Prostate gland (tissue), 2 donors: ENCODE results near the gene CARNS1. TPM values are rescaled to one million over a fixed set of nuclear protein-coding genes. Genes with fewer than 3 reads are reported as not detected.

Experiments used
- DNase-seq: peaks from one replicate; pipeline ENCODE4 v3.0.0-alpha.2; 2019; ENCODE audit warnings: low spot score
- H3K27ac ChIP-seq, 2 donors: fragments of 200-600 bp; sonication (generic); 2 replicates each; pipeline ENCODE4 v1.5.1; 2017 to 2019
- H3K27me3 ChIP-seq: fragments of 200-600 bp; sonication (generic); replicated peaks from 2 replicates; pipeline ENCODE4 v1.5.1; 2019; ENCODE audit not compliant: insufficient read depth
- H3K36me3 ChIP-seq, 2 donors: fragments of 200-600 bp; sonication (generic); 1 replicate in 1 of 2; 2 replicates in 1 of 2; pipeline versions ENCODE4 v1.5.1 to v1.8.1; 2017 to 2019
- H3K4me1 ChIP-seq: fragments of 200-600 bp; sonication (generic); replicated peaks from 2 replicates; pipeline ENCODE4 v1.5.1; 2019
- H3K4me3 ChIP-seq, 2 donors: fragments of 200-600 bp; sonication (generic); 2 replicates each; pipeline ENCODE4 v1.5.1; 2017 to 2019
- H3K9me3 ChIP-seq: fragments of 200-600 bp; sonication (generic); 2 replicates; pipeline ENCODE4 v1.5.1; 2017
- CTCF ChIP-seq, 4 experiments: fragments of 200-600 bp in 2 of 4; fragments of 450-650 bp in 2 of 4; sonication (generic) in 2 of 4; IDR thresholded peaks; 1 replicate in 3 of 4; 2 replicates in 1 of 4; pipeline ENCODE4 v1.5.1; 2016 to 2019; ENCODE audit warnings: antibody characterized with exemption in 4 of 4, mild to moderate bottlenecking in 2 of 4, moderate library complexity in 2 of 4
- POLR2A ChIP-seq: fragments of 450-650 bp; IDR thresholded peaks from one replicate; pipeline ENCODE4 v1.6.1; 2016; ENCODE audit warnings: antibody characterized with exemption, mild to moderate bottlenecking
- POLR2AphosphoS5 ChIP-seq: sonication (generic); formaldehyde crosslinking; IDR thresholded peaks from one replicate; pipeline ENCODE4 v1.6.1; 2017; ENCODE audit warnings: antibody characterized with exemption
- WGBS: methylation state at CpG from one replicate; pipeline ENCODE4 v1.1.5; 2018; 5-methylcytosine and 5-hydroxymethylcytosine counted together
- intact Hi-C: fragments of 100-400 bp; cut with DNase I; formaldehyde crosslinking; loops from one replicate; pipeline ENCODE4 v1.14.2; 2022
- total RNA-seq, 2 donors: library from RNA; depleted of rRNA; stranded (reverse); fragments of >200 nt; gene quantifications; one replicate each; pipeline ENCODE4 v1.1.0, GENCODE V29; 2016

CARNS1 gene
- total RNA-seq, 2 donors from 2014 or later = 0.91 to 1.0 TPM

GRCh38 chr11:67409781-67410368 is 5.6 kb upstream of the CARNS1 start:
- 28% methylated on average over 13 of the region's 13 CpGs for WGBS
- no peaks in the 10 kb centered on the region for H3K9me3 ChIP-seq
- no peak overlapping the region for H3K27ac ChIP-seq
- H3K4me1 ChIP-seq = no peaks in the 10 kb centered on the region
- DNase-seq = no peak
- intact Hi-C loops = no loop called here
- no peaks in the 10 kb centered on the region for H3K36me3 ChIP-seq
- H3K27me3 ChIP-seq = no peaks in the 10 kb centered on the region
- no peak for TF ChIP-seq POLR2A
- no peak overlapping the region for H3K4me3 ChIP-seq

DNA sequence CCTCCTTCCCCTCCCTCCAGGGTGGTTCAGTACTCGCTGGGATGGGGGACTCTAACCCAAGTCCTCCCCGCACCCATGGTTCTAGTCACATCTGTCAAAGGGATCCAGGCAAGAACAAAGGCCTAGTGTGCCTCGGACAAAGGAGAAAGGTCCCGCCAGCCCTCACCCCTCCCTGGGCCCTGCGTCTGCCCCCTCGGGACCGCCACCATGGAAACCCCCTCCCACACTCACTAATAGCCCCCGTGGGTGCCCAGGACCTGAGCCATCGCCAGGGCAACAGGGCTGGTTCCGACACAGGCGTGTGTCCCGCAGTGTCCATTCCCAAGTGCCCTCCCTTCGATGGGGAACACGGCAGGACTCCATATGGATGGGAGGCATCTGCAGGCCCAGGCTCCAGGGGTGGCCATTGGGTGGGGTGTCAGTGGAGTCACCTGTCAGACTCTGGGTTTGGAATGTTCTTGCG is 5.1 kb upstream of the CARNS1 start:
- Histone ChIP-seq H3K4me1 (no peaks in the 10 kb centered on the region), H3K27me3 (no peaks in the 10 kb centered on the region), H3K4me3 (no peak overlapping the region), H3K36me3 (no peaks in the 10 kb centered on the region), H3K27ac (no peak overlapping the region), H3K9me3 (no peaks in the 10 kb centered on the region)
- DNase-seq = no peak
- no peak for TF ChIP-seq CTCF (IDR thresholded peaks at IDR 0.05)
- no peak for TF ChIP-seq POLR2AphosphoS5
- no peak for TF ChIP-seq POLR2A
- intact Hi-C loops = no loop called here
- WGBS = 54% methylated on average over 15 of the region's 15 CpGs

GRCh38 chr11:67410984-67411784 is 4.3 kb upstream of the CARNS1 start:
- H3K9me3 ChIP-seq = no peaks in the 10 kb centered on the region
- no peaks in the 10 kb centered on the region for H3K4me1 ChIP-seq
- H3K36me3 ChIP-seq = no peaks in the 10 kb centered on the region
- TF ChIP-seq CTCF (IDR thresholded peaks at IDR 0.05) (no peak), POLR2AphosphoS5 (no peak), POLR2A (no peak)
- no peak overlapping the region for H3K27ac ChIP-seq
- H3K27me3 ChIP-seq = no peaks in the 10 kb centered on the region
- WGBS = 79% methylated on average over 17 of the region's 17 CpGs
- H3K4me3 ChIP-seq = no peak overlapping the region
- intact Hi-C loops = no loop called here
- no peak for DNase-seq

- no peaks in the 10 kb centered on the region for H3K36me3 ChIP-seq
- H3K9me3 ChIP-seq = no peaks in the 10 kb centered on the region
- H3K4me1 ChIP-seq = peaks cover 4% of the 10 kb centered on the region
- DNase-seq = no peak
- H3K27ac ChIP-seq = no peak overlapping the region
- TF ChIP-seq CTCF (IDR thresholded peaks at IDR 0.05) (no peak), POLR2A (no peak), POLR2AphosphoS5 (no peak)
- 55% methylated on average over 7 of the region's 7 CpGs for WGBS
- no peaks in the 10 kb centered on the region for H3K27me3 ChIP-seq
- no peak overlapping the region for H3K4me3 ChIP-seq
- intact Hi-C loops = no loop called here
These were observed 3.7 kb upstream of the CARNS1 start for GRCh38 chr11:67411785-67412152.

GRCh38 chr11:67412495-67413179 is 2.8 kb upstream of the CARNS1 start:
- H3K27ac ChIP-seq = no peak overlapping the region
- no peak for DNase-seq
- H3K9me3 ChIP-seq = no peaks in the 10 kb centered on the region
- intact Hi-C loops = no loop called here
- H3K4me3 ChIP-seq = no peak overlapping the region
- TF ChIP-seq POLR2A (no peak), CTCF (IDR thresholded peaks at IDR 0.05) (no peak), POLR2AphosphoS5 (no peak)
- H3K4me1 ChIP-seq = peaks cover 4% of the 10 kb centered on the region
- 70% methylated on average over 9 of the region's 9 CpGs for WGBS
- H3K27me3 ChIP-seq = no peaks in the 10 kb centered on the region
- H3K36me3 ChIP-seq = no peaks in the 10 kb centered on the region
